Measurements from ENCODE around the gene DVL1.

DNA sequence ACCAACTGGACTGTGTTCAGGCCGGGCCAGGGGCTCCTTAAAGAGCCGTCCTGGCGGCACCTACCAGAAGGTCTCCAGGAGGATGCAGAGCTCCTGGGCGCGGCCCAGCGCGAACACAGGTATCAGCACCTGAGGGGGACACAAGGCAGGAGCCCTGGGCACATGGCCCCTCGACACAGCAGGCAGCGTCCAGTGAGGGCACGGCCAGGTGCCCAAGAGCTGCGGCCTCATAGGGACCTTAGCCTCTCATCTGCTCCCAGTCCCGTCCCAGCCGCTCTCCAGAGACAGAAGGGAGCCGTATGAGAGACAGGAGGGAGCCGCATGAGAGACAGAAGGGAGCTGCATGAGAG lies 35.0 kb downstream of the DVL1 start:
- TF ChIP-seq, protein P1, sequence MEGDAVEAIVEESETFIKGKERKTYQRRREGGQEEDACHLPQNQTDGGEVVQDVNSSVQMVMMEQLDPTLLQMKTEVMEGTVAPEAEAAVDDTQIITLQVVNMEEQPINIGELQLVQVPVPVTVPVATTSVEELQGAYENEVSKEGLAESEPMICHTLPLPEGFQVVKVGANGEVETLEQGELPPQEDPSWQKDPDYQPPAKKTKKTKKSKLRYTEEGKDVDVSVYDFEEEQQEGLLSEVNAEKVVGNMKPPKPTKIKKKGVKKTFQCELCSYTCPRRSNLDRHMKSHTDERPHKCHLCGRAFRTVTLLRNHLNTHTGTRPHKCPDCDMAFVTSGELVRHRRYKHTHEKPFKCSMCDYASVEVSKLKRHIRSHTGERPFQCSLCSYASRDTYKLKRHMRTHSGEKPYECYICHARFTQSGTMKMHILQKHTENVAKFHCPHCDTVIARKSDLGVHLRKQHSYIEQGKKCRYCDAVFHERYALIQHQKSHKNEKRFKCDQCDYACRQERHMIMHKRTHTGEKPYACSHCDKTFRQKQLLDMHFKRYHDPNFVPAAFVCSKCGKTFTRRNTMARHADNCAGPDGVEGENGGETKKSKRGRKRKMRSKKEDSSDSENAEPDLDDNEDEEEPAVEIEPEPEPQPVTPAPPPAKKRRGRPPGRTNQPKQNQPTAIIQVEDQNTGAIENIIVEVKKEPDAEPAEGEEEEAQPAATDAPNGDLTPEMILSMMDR (IDR thresholded peaks at IDR 0.05; ENCODE audit: low read depth, low read length, poor library complexity, severe bottlenecking): no peak
- no peak for TF ChIP-seq EZH2phosphoT487 (IDR thresholded peaks at IDR 0.05; ENCODE audit: borderline replicate concordance, low read length)
